SIG-M5 (cell line): ENCODE data around the gene ADORA2A.

Source experiments
- DNase-seq: peaks from one replicate; lab custom pipeline; 2025; lab: John Stamatoyannopoulos, UW

Gene ADORA2A

DNA sequence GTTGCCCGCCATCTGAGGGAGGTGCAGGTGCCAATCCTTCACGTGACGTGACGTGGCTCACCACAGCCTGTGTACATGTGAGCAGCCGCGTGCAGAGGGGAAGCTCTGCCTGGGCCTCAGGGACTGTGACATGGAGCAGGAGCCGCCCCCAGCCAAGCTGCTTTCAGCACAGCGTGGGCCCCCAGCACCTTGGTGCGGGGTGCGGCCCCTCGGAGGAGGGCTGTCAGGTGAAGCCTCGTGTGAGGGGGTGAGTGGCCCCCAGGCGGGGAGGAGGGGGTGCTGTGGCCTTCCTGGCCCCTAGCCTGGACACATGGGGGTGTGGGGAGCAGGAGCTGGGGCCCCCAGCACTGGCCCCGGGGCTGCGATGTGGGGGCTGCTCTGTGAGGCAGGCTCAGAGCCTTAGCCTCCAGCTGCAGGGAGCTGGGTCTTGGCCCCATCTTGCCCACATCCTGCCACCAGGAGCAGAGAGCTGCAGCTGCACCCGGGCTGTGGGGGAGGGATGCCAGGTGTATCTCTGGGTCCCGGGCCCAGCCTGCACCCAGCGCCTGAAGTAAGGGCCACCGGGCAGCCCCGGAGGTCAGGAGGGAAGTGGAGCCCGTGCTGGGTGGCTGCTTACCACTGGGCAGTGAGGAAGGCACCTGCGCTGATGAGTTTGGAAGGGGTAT lies at the start of gene ADORA2A:
Gene ADORA2A (plus strand): TSS at position 100 of the 665 bp plus-strand sequence. CDS start 5,806 bp downstream, outside the sequence.
- no peak for DNase-seq

DNA sequence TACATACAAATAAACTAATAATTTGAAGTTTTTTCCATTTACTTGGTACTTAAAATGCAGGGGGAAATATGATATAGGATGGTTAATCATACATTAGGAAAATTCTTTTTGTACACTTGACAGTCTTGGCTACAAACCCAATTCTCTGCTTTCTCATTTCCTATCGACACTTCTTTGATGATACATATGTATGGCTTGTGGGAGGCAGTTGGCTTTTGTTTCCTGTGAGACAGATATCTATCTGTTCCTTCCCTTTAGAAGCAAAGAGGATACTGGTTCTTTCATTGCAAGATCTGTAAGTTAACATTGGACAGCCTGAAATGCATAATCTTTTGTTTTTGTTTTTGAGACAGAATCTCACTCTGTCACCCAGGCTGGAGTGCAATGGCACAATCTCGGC lies 47.9 kb upstream of the ADORA2A start:
- no peak for DNase-seq

DNA sequence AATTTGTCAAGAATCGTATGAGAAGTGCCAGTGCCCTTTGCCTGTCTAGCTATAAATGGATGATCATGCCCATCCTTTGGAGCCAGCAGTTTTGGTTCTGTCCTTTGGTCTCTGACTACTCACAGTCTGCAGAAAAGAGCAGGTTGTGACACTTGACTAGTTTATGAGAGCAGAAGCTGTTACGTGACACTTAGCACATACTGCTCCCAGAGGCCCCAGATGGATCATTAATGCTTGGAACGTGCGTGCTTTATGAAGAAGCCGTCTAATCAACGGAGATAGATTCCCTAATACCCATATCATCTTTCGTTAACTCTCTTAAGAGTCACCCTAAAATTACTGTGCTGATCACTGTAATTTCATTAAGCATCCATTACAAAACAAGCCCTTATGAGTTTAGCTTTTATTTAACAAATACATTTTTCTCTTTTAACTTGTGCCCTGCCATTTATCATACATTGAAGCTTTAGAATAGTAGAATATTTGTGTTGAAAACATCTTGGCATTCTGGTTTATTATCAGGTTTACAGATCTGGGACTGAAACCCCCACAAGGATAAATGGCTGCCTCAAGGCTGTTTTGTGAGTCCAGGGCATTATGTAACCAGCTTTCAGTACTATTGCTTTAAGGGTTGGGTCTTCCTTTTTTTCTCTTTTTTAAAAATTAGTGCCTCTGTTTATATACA lies 47.0 kb upstream of the ADORA2A start:
- no peak for DNase-seq

DNA sequence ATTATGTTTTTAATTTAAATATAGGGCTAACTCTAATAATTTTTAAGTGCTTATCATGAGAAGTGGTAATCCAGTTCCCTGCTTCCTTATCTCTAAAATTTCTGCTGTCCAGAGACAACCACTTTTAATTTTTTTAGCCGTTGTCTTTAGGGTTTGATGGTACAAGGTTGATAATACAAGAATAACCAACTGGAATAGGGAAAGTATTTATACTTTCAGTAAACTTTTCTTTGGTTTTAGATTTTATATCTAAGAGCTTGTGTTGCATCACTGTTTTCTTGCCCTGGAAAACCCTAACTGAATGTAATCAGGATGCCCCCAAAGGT lies 46.5 kb upstream of the ADORA2A start:
- no peak for DNase-seq

DNA sequence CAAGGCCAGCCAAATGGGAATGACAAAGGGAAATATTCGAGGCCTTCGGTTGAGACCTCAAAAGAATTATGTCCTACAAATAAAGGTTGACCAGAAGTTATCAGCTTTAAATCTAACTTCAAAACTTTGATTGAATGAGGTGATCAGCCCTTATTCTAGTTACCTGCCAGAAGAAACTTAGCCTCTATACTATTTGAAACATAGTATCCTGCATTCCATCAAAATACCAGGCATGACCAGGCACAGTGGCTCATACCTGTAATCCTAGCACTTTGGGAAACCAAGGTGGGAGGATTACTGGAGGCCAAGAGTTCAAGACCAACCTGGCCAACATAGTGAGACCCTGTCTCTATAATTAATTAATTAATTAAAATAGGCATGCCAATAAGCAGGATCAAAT lies 44.3 kb upstream of the ADORA2A start:
- DNase-seq = no peak

DNA sequence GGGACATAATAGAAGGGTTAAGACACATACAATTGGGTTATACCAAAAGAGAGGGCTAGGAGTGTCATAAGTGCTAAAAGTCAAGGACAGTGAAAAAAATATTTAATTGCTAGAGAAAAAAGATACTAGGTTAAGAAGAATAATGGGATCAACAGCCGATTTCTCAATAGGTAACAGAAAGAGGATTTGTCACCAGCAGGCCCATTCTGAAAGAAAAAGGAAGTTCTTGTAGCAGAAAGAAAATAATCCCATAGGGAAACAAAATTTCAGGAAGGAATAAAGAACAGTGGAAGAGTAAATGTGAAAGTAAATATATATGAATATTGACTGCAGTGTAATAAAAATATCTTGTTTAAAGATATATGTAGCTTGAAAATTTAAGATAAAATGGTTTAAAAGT lies 43.3 kb upstream of the ADORA2A start:
- no peak for DNase-seq

DNA sequence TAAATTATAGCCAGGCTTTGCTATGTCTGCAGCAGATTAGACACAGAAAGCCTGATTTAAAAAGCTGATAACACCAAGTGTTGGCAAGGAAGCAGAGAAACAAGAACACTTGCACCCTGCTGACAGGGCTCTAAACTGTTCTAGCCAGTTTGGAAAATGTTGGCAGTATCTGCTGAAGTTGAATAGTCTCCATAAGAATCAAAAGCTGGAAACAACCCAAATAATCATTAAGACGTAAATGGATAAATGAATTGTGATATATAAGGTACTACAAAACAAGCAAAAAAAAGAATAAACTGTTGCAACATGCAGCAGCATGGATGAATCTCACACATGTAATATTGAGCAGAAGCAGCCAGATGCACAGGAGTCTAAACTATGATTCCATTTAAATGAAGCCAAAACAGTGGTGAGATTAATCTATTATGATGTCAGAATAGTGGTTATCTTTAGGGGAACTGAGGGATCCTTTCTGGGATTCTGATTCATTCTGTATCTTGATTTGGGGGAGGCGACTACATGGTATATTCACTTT lies 40.4 kb upstream of the ADORA2A start:
- no peak for DNase-seq

DNA sequence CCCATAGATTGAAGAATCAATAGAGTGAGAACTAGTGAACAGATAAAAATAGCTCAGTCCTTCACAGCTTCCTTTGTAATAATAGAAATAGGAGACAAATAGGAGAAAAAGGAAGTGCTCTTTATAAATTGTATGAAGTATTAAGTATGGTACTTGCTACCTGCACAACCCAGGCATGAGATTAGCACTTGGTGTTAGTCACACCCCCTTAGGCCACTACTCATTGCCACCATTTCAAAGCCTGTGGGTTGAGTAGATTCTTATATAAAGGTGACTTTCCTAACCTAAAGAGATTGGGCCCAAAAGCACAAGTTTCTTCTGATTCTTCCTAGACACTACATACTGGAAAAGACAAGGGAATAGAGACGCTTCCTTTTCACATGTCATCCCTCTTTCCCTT lies 37.7 kb upstream of the ADORA2A start:
- DNase-seq = no peak

DNA sequence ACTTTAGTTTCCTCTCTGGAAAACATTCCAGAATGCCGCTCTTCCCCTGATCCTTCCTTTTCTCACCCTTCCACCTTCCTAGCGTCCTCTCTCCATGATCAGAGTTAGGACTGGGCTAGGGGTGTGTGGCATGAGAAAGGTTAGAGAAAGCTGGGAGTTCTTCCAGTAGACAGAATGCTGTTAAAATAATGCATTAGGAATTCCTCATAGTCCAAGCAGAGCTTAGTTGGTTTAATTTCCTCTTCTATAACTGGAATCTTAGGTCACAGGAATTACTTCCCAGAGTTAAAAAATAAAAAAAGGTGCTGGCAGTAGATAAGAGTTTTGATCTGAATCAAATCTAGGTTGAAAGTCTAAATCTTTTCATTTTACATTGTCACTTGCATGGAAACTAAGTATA lies 37.2 kb upstream of the ADORA2A start:
- no peak for DNase-seq

DNA sequence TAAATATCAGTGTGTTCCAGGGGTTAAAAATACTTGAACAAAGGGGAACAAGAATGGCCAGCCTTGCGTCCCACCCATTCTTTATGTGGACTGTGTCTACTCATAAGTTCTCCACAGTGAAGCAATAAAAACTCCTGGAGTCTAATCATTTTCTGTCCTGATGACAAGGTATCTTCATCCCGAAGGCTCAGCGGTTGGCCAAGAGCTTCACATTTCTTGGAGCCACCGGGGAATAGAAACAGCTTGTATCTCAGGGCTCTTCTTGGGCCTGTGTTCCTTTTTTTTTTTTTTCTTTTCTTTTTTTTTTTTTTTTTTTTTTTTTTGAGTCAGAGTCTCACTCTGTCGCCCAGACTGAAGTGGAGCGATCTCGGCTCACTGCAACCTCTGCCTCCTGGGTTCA lies 36.8 kb upstream of the ADORA2A start:
- no peak for DNase-seq

DNA sequence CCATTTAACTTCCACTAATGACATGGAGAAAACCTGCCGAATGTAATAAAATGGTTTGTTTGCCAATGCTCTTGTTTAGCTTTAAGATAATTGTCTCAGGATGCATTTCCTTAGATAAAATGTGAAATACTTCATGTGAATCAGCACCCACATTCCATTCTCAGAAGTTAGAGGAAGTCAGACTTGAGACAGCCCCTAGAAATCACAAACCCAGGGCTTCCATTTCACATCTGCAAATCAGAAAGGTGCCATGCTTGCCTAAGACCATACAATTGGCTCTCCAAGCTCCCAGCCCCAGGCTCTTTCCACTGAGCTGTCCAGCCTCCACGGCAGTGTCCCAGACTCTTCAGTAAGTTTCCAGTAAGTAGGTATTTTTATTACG lies 35.6 kb upstream of the ADORA2A start:
- DNase-seq = no peak

DNA sequence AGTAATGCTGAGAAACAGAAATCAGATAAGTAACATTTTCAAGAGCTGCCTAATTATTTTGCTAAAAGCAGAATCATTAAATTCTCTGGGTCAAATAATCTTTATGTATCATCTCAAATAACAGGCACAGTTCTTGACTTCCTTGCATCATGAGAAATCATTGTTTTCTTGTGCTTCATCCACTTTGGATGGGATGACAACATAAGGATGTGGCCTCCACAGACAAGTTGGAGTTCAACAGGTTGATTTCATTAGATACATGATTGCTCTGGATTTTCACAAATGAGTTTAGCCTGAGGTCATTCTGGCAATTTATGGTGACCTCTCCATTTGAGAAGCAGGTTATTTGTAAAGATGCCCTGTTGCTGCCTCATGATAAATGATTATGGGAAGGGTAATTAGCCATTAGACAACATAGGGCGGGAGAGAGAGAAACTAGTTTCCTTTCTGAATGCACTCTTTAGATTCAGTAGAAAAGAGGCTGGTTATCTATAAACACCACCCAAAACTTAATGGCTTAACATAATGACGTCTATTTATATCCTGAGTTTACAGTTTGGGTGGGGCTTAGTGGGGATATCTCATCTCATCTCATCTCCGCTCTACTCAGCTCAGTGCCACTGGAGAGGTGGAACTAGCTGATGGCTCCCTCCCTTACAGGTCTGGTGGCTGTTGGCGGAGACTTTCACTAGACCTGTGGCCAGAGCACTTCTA lies 35.0 kb upstream of the ADORA2A start:
- DNase-seq = no peak

DNA sequence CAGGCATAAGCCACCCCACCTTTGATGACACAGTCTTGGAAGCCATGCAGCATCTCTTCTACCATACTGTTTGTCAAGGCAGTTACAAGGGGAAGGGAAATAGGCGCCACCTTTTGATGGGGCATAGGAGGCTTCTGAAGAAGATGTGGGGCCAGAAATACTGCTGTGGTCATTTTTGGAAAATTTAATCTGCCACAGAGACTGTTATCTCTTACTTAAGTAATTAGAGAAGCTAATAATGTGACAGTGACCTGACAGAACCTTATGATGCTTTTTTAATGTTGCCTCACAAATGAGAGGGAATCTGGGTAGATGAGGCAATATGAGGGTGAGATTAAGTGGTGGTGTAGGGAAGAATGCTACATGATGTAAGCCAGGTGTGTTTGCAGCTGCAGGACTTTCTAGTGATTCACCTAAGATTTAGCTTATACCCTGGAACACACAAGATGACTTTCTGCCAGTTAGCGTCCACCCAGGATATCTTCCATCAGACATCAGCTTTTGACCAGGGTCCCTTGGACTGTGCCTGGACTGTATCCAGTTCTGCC lies 34.3 kb upstream of the ADORA2A start:
- DNase-seq = no peak

DNA sequence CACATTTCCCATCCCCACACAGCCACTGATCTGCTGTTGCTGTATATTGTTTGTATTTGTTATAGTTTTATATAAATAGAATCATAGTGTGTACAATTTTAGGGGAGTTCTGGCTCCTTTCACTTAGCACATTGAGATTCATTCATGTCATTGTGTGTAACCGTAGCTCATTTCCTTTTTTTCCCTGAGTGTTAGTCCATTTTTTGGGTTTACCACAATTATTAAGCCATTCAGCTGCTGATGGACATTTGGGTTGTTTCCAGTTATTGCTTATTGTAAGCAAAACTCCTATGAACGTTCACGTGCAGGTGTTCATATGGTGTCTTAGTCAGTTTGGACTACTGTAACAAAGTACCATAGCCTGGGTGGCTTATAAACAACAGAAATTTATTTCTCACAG lies 33.6 kb upstream of the ADORA2A start:
- no peak for DNase-seq

DNA sequence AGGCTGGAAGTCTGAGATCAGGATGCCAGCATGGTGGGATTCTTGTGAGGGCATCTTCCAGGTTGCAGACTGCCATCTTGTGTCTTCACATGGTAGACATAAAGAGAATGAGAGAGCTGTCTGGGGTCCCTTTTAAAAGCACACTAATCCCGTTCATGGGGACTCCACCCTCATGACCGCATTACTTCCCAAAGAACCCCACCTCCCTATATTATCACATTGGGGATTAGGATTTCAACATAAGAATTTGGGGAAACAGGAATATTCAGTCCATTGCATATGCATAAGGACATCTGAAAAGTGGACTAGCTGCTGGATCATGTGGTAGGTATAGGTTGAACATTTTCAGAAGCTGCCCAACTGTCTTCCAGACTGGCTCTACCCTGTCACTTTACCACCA lies 33.1 kb upstream of the ADORA2A start:
- DNase-seq = no peak

DNA sequence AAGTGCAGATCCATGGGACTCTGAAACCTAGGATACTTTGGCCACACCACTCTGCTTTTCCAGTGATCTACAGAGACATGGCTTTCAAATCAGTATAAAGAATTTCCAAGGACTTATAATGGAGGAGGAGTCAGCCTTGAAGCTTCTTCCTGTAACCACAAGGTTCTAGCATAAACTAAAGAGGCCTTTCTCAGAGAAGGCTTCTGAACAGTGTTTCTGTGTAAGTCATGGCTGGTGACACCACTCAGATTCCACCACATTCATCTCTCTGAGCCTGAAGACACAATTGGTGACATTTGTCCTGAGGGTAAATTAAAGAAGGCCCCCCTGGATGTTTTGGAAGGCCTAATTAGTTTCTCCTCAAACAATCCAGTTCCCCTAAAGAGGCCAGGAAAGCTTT lies 29.0 kb upstream of the ADORA2A start:
- DNase-seq = no peak

DNA sequence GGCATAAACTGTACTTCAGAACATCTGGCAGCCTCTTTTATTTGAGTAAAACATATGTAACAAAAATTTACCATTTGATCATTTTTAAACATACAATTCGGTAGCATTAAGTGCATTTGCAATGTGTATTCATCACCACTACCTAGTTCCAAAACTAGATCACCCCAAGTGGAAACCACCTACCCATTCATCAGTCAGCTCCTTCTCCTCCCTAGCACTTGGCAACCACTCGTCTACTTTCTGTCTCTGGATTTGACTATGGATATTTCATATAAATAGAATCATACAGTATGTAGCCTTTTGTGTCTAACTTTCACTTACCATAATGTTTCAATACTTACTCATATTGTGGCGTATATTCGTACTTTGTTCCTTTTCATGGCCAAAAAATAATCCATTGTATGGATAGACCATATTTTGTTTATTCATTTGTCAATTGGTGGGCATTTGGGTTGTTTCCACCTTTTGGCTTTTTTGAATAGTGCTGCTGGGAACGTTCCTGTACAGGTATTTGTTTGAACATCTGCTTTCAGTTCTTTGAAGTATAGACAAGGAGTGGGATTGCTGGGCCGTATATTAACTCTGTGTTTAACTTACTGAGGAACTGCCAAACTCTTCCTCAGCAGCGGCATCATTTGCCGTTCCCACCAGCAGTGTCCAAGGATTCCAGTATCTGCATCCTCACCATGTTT lies 27.2 kb upstream of the ADORA2A start:
- DNase-seq = no peak

DNA sequence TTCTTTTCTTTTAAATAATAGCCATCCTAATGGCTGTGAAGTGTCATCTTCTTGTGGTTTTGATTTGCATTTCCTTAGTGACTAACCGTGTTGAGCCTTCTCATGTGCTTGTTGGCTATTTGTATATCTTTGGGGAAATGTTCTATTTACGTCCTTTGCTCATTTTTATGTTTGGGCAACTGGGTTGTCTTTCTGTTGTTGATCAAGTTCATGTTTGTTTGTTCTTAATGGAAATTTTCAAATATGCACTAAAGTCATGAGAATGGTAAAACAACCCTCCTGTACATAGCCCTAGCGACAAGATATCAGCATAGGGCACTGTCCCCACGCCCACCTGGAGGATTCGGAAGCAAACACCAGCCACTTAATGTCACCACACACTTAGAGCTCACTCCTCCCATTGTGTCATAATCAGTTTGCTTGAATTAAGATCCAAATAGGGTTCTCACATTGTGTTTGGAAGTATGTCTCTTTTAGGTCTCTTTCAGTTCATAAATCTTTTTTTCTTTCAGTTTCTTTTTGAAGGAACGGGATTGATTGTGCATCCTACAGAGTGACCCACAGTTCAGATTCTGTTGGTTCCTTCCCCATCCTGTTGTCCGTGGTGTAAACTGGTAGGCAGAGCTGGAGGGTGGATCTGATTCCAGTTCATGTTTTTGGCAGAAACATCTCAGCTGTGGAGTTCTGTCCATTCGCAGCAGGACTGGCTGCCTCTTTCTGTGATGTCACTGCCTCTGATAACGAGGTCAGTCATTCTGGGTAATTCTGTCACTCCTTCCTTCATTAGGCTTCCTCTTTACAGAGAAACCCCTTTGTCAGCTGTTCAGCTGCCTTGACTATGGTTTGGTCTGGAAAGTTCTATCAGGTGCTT lies 26.4 kb upstream of the ADORA2A start:
- no peak for DNase-seq

DNA sequence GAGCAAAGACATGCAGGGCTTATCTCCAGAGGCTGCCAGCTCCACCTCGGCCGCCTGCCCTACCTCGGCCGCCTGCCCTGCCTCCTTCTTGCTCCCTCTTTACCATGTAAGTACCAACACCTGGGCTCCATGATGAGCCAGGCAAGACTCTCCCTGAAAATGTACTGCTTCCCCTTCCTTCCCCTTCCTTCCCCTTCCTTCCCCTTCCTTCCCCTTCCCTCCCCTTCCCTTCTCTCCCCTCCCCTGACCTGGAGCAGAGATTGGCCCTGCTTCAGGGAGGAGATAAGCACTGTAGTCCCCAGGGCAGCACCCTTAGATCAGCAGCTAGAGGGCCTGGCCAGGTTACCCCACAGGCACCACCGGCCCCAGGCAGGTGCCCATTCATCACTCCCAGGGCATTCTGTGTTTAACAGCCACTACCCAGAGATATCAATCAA lies 25.4 kb upstream of the ADORA2A start:
- DNase-seq = no peak

DNA sequence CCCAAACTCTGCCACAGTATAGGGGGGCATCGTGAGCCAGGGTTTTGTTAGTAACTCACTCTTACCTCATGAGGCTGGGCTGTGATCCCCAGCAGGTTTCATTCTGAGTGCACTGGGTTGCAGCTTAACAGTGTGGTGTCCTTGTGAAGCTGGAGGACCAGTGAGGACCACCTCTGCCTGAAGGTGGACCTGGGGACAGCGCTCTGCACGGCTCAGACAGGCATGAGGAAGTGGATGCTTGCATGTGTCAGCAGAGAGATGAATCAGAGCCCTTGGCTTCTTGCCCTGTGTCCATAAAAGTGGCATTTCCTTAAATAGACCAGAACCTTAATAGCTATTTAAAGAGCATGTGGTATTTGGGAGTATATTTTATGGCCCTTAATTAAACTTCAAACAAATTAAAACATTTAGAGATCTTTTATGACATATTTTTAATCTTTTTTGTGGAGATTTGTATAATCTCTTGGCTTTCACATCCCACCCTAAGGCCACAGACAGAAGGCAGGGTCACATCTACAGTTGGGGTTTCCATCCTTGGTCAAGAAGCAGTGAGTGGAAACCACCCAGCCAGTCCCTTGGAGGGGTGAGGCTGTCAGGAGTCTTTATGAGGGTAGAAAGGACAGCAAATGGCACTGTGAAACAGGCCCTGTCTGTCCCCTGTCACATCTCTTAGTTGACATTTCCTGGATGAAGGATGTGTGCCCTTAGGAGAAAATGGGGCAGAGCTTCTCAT lies 24.8 kb upstream of the ADORA2A start:
- DNase-seq = no peak

DNA sequence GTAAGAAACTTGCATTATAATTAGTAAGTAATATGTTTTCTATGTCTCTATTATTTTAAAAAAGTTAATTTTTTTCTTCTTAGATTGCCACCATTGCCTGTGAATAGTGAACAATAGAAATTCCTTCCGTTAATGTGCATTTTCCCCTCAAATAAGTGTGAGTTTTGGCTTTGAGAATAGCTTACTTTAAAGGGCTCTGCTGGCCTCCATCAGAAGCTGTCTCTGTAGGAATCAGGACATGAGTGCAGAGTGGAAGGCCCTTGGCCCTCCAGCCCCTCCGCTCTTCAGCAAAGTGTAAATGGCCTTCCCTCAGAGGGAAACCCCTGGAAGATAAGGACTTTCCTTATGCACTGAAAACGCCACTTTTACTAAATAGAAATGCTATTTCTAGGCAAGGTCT lies 24.1 kb upstream of the ADORA2A start:
- no peak for DNase-seq
